CD4-positive, alpha-beta T cell treated with Interferon alpha-2 for 1 hour (primary cell): Measurements from ENCODE around the gene OSBPL10.
"Not testable (repeated sequence)": the region's sequence is repeated elsewhere in the genome, so short reads cannot be mapped to it uniquely, and the experiment has no call there.

Source experiments
- DNase-seq, 2 donors: peaks; one replicate each; pipeline ENCODE4 v3.0.0-alpha.2; 2020 to 2022

The OSBPL10 gene

GRCh38 chr3:31981206-31982181 lies at the start of gene OSBPL10, which contains the start of gene ZNF860:
Gene OSBPL10 (minus strand): TSS chr3:31981262. CDS start chr3:31981179, 83 bp downstream.
Gene ZNF860 (plus strand): TSS chr3:31981750. CDS start chr3:31989080, 7,330 bp downstream.
- peak; percentile 16 to 24 for DNase-seq

GRCh38 chr3:32026593-32026992 lies 45.5 kb upstream of the OSBPL10 start:
- DNase-seq: peak in 1 of 2 donors; percentile 5

- no peak for DNase-seq
Observed at GRCh38 chr3:32022947-32023346, 41.9 kb upstream of the OSBPL10 start.

- no peak for DNase-seq
Observed at GRCh38 chr3:32021748-32022147, 40.7 kb upstream of the OSBPL10 start.

GRCh38 chr3:32021155-32021554 lies 40.1 kb upstream of the OSBPL10 start:
- DNase-seq: no peak

- DNase-seq: peak in 1 of 2 donors; percentile 42
Observed at GRCh38 chr3:32018757-32019564, 37.9 kb upstream of the OSBPL10 start.

GRCh38 chr3:32017286-32017685 lies 36.2 kb upstream of the OSBPL10 start:
- DNase-seq: no peak

- DNase-seq: not testable (repeated sequence)
Observed at GRCh38 chr3:32015638-32016037, 34.6 kb upstream of the OSBPL10 start.

GRCh38 chr3:32010699-32011098 lies 29.6 kb upstream of the OSBPL10 start:
- DNase-seq: not testable (repeated sequence)

GRCh38 chr3:32009957-32010356 lies 28.9 kb upstream of the OSBPL10 start:
- no peak for DNase-seq

- DNase-seq: no peak
Observed at GRCh38 chr3:32009101-32009500, 28.0 kb upstream of the OSBPL10 start.

GRCh38 chr3:32004113-32004765 lies 23.2 kb upstream of the OSBPL10 start:
- DNase-seq: no peak

- DNase-seq: no peak
Observed at GRCh38 chr3:32003380-32003779, 22.3 kb upstream of the OSBPL10 start.

GRCh38 chr3:32002561-32003368 lies 21.7 kb upstream of the OSBPL10 start:
- DNase-seq: no peak

GRCh38 chr3:32000877-32001276 lies 19.8 kb upstream of the OSBPL10 start:
- no peak for DNase-seq

- no peak for DNase-seq
Observed at GRCh38 chr3:31999907-32000439, 18.9 kb upstream of the OSBPL10 start.

- DNase-seq: no peak
Observed at GRCh38 chr3:31997500-31997899, 16.4 kb upstream of the OSBPL10 start.

- DNase-seq: no peak
Observed at GRCh38 chr3:31996195-31996594, 15.1 kb upstream of the OSBPL10 start.

- not testable (repeated sequence) for DNase-seq
Observed at GRCh38 chr3:31995026-31995425, 14.0 kb upstream of the OSBPL10 start.

GRCh38 chr3:31993843-31994242 lies 12.8 kb upstream of the OSBPL10 start:
- no peak for DNase-seq

- DNase-seq: not testable (repeated sequence)
Observed at GRCh38 chr3:31992995-31993394, 11.9 kb upstream of the OSBPL10 start.

GRCh38 chr3:31988271-31988670 lies 7.2 kb upstream of the OSBPL10 start:
- DNase-seq: no peak
